Mesothelial cell of epicardium (in vitro differentiated cells): ENCODE results near the gene CAMKMT. TPM values are rescaled to one million over a fixed set of nuclear protein-coding genes. Genes with fewer than 3 reads are reported as not detected.

ENCODE experiments used
- DNase-seq, 2 experiments: peaks; one replicate each; pipeline ENCODE4 v3.0.0; 2021; ENCODE audit warnings: low spot score in 2 of 2; ENCODE audit not compliant: unreplicated experiment in 2 of 2
- H3K27ac Mint-ChIP-seq: 2 replicates; pipeline ENCODE4 v1.8.0; 2021; ENCODE audit warnings: mixed read lengths
- H3K27me3 Mint-ChIP-seq: 2 replicates; pipeline ENCODE4 v1.8.0; 2021; ENCODE audit warnings: low read depth, mixed read lengths
- H3K36me3 Mint-ChIP-seq: 2 replicates; pipeline ENCODE4 v1.8.0; 2021; ENCODE audit warnings: mixed read lengths
- H3K4me1 Mint-ChIP-seq: 2 replicates; pipeline ENCODE4 v1.8.0; 2021; ENCODE audit warnings: mixed read lengths
- H3K4me3 Mint-ChIP-seq: 2 replicates; pipeline ENCODE4 v1.8.0; 2021; ENCODE audit warnings: mild to moderate bottlenecking, moderate library complexity, mixed read lengths
- H3K9me3 Mint-ChIP-seq: 2 replicates; pipeline ENCODE4 v1.8.0; 2021; ENCODE audit warnings: mixed read lengths
- total RNA-seq: library from RNA; stranded (reverse); gene quantifications from 3 replicates; pipeline ENCODE4 v1.2.1, GENCODE V29; 2021
- TF ChIP-seq, protein P1 (sequence below): fragments of 200-600 bp; sonication (generic); IDR thresholded peaks from one replicate; pipeline ENCODE4 v1.5.0; 2021; ENCODE audit warnings: antibody characterized with exemption; ENCODE audit not compliant: unreplicated experiment

Gene CAMKMT
- total RNA-seq, 1 donor from 2014 or later, result 8.3 TPM

DNA sequence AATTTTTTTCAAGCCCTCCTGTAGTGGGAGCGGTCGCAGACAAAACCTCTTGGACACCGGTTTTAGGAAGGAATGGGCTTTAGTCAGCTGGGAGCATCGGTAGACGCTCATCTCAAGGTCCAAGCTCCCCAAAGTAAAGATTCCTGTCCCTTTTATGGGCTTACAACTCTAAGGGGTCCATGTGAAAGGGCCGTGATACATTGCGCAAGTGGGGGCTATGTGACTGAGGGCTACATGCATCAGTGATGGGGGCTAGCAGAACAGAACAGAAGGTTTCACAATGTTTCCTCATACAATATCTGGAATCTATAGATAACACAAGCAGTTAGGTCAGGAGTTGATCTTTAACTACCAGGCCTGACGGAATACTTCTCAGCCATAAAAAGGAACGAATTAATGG, 62.5 kb downstream of the CAMKMT start:
- Mint-ChIP-seq H3K36me3 (no peaks in the 10 kb centered on the region), H3K27ac (no peak overlapping the region), H3K4me1 (no peaks in the 10 kb centered on the region), H3K4me3 (no peak overlapping the region), H3K27me3 (no peaks in the 10 kb centered on the region), H3K9me3 (peaks cover 15% of the 10 kb centered on the region)
- DNase-seq, result no peak
- TF ChIP-seq, protein P1, sequence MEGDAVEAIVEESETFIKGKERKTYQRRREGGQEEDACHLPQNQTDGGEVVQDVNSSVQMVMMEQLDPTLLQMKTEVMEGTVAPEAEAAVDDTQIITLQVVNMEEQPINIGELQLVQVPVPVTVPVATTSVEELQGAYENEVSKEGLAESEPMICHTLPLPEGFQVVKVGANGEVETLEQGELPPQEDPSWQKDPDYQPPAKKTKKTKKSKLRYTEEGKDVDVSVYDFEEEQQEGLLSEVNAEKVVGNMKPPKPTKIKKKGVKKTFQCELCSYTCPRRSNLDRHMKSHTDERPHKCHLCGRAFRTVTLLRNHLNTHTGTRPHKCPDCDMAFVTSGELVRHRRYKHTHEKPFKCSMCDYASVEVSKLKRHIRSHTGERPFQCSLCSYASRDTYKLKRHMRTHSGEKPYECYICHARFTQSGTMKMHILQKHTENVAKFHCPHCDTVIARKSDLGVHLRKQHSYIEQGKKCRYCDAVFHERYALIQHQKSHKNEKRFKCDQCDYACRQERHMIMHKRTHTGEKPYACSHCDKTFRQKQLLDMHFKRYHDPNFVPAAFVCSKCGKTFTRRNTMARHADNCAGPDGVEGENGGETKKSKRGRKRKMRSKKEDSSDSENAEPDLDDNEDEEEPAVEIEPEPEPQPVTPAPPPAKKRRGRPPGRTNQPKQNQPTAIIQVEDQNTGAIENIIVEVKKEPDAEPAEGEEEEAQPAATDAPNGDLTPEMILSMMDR, result no peak

- Mint-ChIP-seq H3K27ac (no peak overlapping the region), H3K36me3 (no peaks in the 10 kb centered on the region), H3K4me3 (no peak overlapping the region), H3K27me3 (no peaks in the 10 kb centered on the region), H3K9me3 (peaks cover 10% of the 10 kb centered on the region), H3K4me1 (peaks cover 8% of the 10 kb centered on the region)
- TF ChIP-seq, protein P1, result no peak
- DNase-seq, result no peak
Measured at GRCh38 chr2:44429034-44429433, 67.3 kb downstream of the CAMKMT start.

GRCh38 chr2:44430342-44430741, 68.6 kb downstream of the CAMKMT start:
- DNase-seq, result no peak
- H3K4me3 Mint-ChIP-seq, result no peak overlapping the region
- H3K36me3 Mint-ChIP-seq, result no peaks in the 10 kb centered on the region
- H3K9me3 Mint-ChIP-seq, result peaks cover 10% of the 10 kb centered on the region
- H3K27me3 Mint-ChIP-seq, result no peaks in the 10 kb centered on the region
- TF ChIP-seq, protein P1, result no peak
- no peak overlapping the region for H3K27ac Mint-ChIP-seq
- H3K4me1 Mint-ChIP-seq, result peaks cover 8% of the 10 kb centered on the region

DNA sequence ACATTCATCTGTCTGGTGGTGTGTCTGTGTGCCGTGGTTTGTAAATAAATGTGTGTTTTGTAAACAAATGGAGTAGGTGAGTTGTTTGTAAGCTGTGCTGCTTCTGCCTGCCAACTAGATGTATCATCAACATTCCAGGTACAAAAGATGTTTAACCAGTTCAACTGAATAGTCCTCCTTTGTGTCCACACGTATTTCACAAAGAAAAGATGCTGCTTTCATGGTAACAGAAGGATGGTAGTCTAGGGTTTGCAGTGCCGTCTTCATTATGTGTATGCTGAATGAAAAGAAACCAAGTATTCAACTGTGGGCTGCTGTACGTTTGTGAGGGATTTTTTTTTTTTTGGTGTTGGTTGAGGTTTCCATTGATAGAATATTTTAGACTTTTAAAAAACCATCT, 72.1 kb downstream of the CAMKMT start:
- H3K27ac Mint-ChIP-seq, result no peak overlapping the region
- H3K4me3 Mint-ChIP-seq, result no peak overlapping the region
- H3K9me3 Mint-ChIP-seq, result no peaks in the 10 kb centered on the region
- DNase-seq, result no peak
- H3K4me1 Mint-ChIP-seq, result peaks cover 8% of the 10 kb centered on the region
- no peaks in the 10 kb centered on the region for H3K36me3 Mint-ChIP-seq
- TF ChIP-seq, protein P1, result no peak
- H3K27me3 Mint-ChIP-seq, result no peaks in the 10 kb centered on the region

- TF ChIP-seq, protein P1, result no peak
- Mint-ChIP-seq H3K36me3 (peaks cover 2% of the 10 kb centered on the region), H3K4me1 (no peaks in the 10 kb centered on the region), H3K27me3 (no peaks in the 10 kb centered on the region), H3K9me3 (peaks cover 7% of the 10 kb centered on the region), H3K27ac (no peak overlapping the region), H3K4me3 (no peak overlapping the region)
- DNase-seq, result no peak
Measured at GRCh38 chr2:44441200-44441599, 79.5 kb downstream of the CAMKMT start.

DNA sequence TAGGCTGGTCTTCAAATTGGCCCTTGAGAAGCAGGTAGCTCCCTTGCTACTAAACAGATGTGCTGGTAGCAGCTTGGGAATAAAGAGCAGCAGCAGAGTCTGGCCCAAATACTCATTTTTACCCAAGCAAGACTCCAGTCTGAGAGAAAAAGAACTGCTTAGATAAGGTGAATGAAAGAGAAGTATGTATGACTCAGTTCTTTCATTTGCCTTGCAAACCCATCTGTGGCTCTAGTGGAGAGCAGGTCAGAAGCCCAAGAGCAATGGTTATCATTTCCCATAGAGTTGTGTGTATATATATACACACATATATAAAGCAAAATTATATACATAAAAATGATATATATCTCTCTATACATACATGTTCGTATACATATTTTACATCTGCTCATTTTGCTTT, 80.3 kb downstream of the CAMKMT start:
- peaks cover 6% of the 10 kb centered on the region for H3K36me3 Mint-ChIP-seq
- no peak for DNase-seq
- no peak overlapping the region for H3K4me3 Mint-ChIP-seq
- peaks cover 11% of the 10 kb centered on the region for H3K9me3 Mint-ChIP-seq
- TF ChIP-seq, protein P1, result no peak
- H3K27me3 Mint-ChIP-seq, result no peaks in the 10 kb centered on the region
- no peak overlapping the region for H3K27ac Mint-ChIP-seq
- no peaks in the 10 kb centered on the region for H3K4me1 Mint-ChIP-seq
